Measurements from ENCODE around the gene TAS2R16. TPM values are rescaled to one million over a fixed set of nuclear protein-coding genes. Genes with fewer than 3 reads are reported as not detected.

The TAS2R16 gene
- total RNA-seq, 1 donor from 2014 or later, result not detected

- peaks cover 3% of the 10 kb centered on the region for H3K27me3 Mint-ChIP-seq
- DNase-seq (ENCODE audit: extremely low spot score, unreplicated experiment), result no peak
- H3K4me3 Mint-ChIP-seq, result no peak overlapping the region
- H3K27ac Mint-ChIP-seq, result no peak overlapping the region
- peaks cover 7% of the 10 kb centered on the region for H3K4me1 Mint-ChIP-seq (ENCODE audit: unreplicated experiment)
- H3K36me3 Mint-ChIP-seq, result no peaks in the 10 kb centered on the region
- TF ChIP-seq CTCF (conservative IDR thresholded peaks at IDR 0.05), result no peak
- H3K9me3 Mint-ChIP-seq, result no peaks in the 10 kb centered on the region
Observed at GRCh38 chr7:122975341-122975740, 20.2 kb downstream of the TAS2R16 start.

- H3K27me3 Mint-ChIP-seq, result peaks cover 3% of the 10 kb centered on the region
- no peak for DNase-seq (ENCODE audit: extremely low spot score, unreplicated experiment)
- no peak overlapping the region for H3K4me3 Mint-ChIP-seq
- H3K4me1 Mint-ChIP-seq (ENCODE audit: unreplicated experiment), result peaks cover 7% of the 10 kb centered on the region
- no peaks in the 10 kb centered on the region for H3K9me3 Mint-ChIP-seq
- TF ChIP-seq CTCF (conservative IDR thresholded peaks at IDR 0.05), result no peak
- H3K27ac Mint-ChIP-seq, result no peak overlapping the region
- no peaks in the 10 kb centered on the region for H3K36me3 Mint-ChIP-seq
Observed at GRCh38 chr7:122974229-122974628, 21.3 kb downstream of the TAS2R16 start.

- no peaks in the 10 kb centered on the region for H3K9me3 Mint-ChIP-seq
- no peaks in the 10 kb centered on the region for H3K36me3 Mint-ChIP-seq
- H3K4me3 Mint-ChIP-seq, result no peak overlapping the region
- H3K4me1 Mint-ChIP-seq (ENCODE audit: unreplicated experiment), result peaks cover 7% of the 10 kb centered on the region
- peaks cover 6% of the 10 kb centered on the region for H3K27me3 Mint-ChIP-seq
- no peak overlapping the region for H3K27ac Mint-ChIP-seq
- DNase-seq (ENCODE audit: extremely low spot score, unreplicated experiment), result no peak
- TF ChIP-seq CTCF (conservative IDR thresholded peaks at IDR 0.05), result no peak
Observed at GRCh38 chr7:122972056-122972455, 23.4 kb downstream of the TAS2R16 start.

- H3K9me3 Mint-ChIP-seq, result no peaks in the 10 kb centered on the region
- H3K27me3 Mint-ChIP-seq, result peaks cover 10% of the 10 kb centered on the region
- H3K4me3 Mint-ChIP-seq, result no peak overlapping the region
- DNase-seq (ENCODE audit: extremely low spot score, unreplicated experiment), result no peak
- H3K27ac Mint-ChIP-seq, result no peak overlapping the region
- no peaks in the 10 kb centered on the region for H3K36me3 Mint-ChIP-seq
- peaks cover 12% of the 10 kb centered on the region for H3K4me1 Mint-ChIP-seq (ENCODE audit: unreplicated experiment)
- no peak for TF ChIP-seq CTCF (conservative IDR thresholded peaks at IDR 0.05)
Observed at GRCh38 chr7:122970740-122971725, 24.5 kb downstream of the TAS2R16 start.

- peaks cover 10% of the 10 kb centered on the region for H3K27me3 Mint-ChIP-seq
- TF ChIP-seq CTCF (conservative IDR thresholded peaks at IDR 0.05), result no peak
- no peak for DNase-seq (ENCODE audit: extremely low spot score, unreplicated experiment)
- peaks cover 23% of the 10 kb centered on the region for H3K4me1 Mint-ChIP-seq (ENCODE audit: unreplicated experiment)
- H3K27ac Mint-ChIP-seq, result no peak overlapping the region
- H3K9me3 Mint-ChIP-seq, result no peaks in the 10 kb centered on the region
- no peaks in the 10 kb centered on the region for H3K36me3 Mint-ChIP-seq
- H3K4me3 Mint-ChIP-seq, result no peak overlapping the region
Observed at GRCh38 chr7:122968389-122968788, 27.1 kb downstream of the TAS2R16 start.

Measured in type B pancreatic cell (in vitro differentiated cells).